ENCODE data around the gene TREML4. TPM values are rescaled to one million over a fixed set of nuclear protein-coding genes. Genes with fewer than 3 reads are reported as not detected.

TREML4 gene
- total and polyA plus RNA-seq, 2 of the 8 experiments (the other 6 are each of a cell fraction or from before 2014, with no cell fraction given) = not detected

- TF ChIP-seq CTCF (IDR thresholded peaks at IDR 0.05; ENCODE audit: control extremely low read depth in 1 of 3, insufficient read depth in 1 of 3, low read depth in 1 of 3, low read length in 3 of 3) (no peak), CBX8 (IDR thresholded peaks at IDR 0.05; ENCODE audit: borderline replicate concordance, low read depth, low read length) (no peak), MAFK (IDR thresholded peaks at IDR 0.05; ENCODE audit: low read depth, low read length) (no peak), HDAC2 (IDR thresholded peaks at IDR 0.05; ENCODE audit: borderline replicate concordance in 1 of 2, low read depth in 2 of 2, low read length in 2 of 2) (no peak), EP300 (IDR thresholded peaks at IDR 0.05; ENCODE audit: borderline replicate concordance in 1 of 2, low read depth in 2 of 2, low read length in 2 of 2) (no peak), GABPA (IDR thresholded peaks at IDR 0.05; ENCODE audit: borderline replicate concordance, insufficient read depth, low read length) (no peak)
Observed at GRCh38 chr6:41277605-41278004, 49.5 kb downstream of the TREML4 start (continued).
